Measurements from ENCODE around the gene FRMD5.

- TF ChIP-seq CTCF (IDR thresholded peaks at IDR 0.05) (no peak), EZH2 (IDR thresholded peaks at IDR 0.05; ENCODE audit: borderline replicate concordance, insufficient read depth, low read depth, low read length, poor library complexity, severe bottlenecking) (no peak)
Observed at GRCh38 chr15:44084171-44084570, 110.9 kb downstream of the FRMD5 start.
